BLaER1 (cell line): ENCODE measurements around the gene ZNF492.
"Not testable (repeated sequence)": the region's sequence is repeated elsewhere in the genome, so short reads cannot be mapped to it uniquely, and the experiment has no call there.

Experiments
- H3K27ac ChIP-seq: shearing (Covaris generic); formaldehyde crosslinking; 2 replicates; pipeline ENCODE4 v1.8.1; 2022
- H3K27me3 ChIP-seq: shearing (Covaris generic); formaldehyde crosslinking; 2 replicates; pipeline ENCODE4 v1.8.1; 2022
- H3K36me3 ChIP-seq: shearing (Covaris generic); formaldehyde crosslinking; 2 replicates; pipeline ENCODE4 v1.8.1; 2022
- H3K4me1 ChIP-seq: shearing (Covaris generic); formaldehyde crosslinking; 2 replicates; pipeline ENCODE4 v1.8.1; 2022
- H3K4me2 ChIP-seq: shearing (Covaris generic); formaldehyde crosslinking; 2 replicates; pipeline ENCODE4 v1.8.1; 2022
- H3K4me3 ChIP-seq: shearing (Covaris generic); formaldehyde crosslinking; 2 replicates; pipeline ENCODE4 v1.8.1; 2022
- H3K9ac ChIP-seq: shearing (Covaris generic); formaldehyde crosslinking; 2 replicates; pipeline ENCODE4 v1.8.1; 2022
- H3K9me3 ChIP-seq: shearing (Covaris generic); formaldehyde crosslinking; 2 replicates; pipeline ENCODE4 v1.8.1; 2022
- H4K20me1 ChIP-seq: shearing (Covaris generic); formaldehyde crosslinking; 2 replicates; pipeline ENCODE4 v1.8.1; 2022
- Cebpa-rat ChIP-seq: shearing (Covaris generic); IDR thresholded peaks from 2 replicates; pipeline ENCODE4 v1.8.1; 2022

ZNF492 gene

GRCh38 chr19:22628401-22628800, 5.7 kb upstream of the ZNF492 start:
- Histone ChIP-seq H3K9ac (no peak overlapping the region), H3K9me3 (peaks cover 53% of the 10 kb centered on the region), H3K4me3 (no peak overlapping the region), H3K4me2 (no peak overlapping the region), H4K20me1 (no peaks in the 10 kb centered on the region), H3K4me1 (no peaks in the 10 kb centered on the region), H3K27me3 (no peaks in the 10 kb centered on the region), H3K36me3 (no peaks in the 10 kb centered on the region), H3K27ac (no peak overlapping the region)
- TF ChIP-seq Cebpa-rat = no peak

- Histone ChIP-seq H3K36me3 (peaks cover 16% of the 10 kb centered on the region; the same call in 1 of the 2 replicates), H3K9me3 (peaks cover 64% of the 10 kb centered on the region), H3K4me1 (no peaks in the 10 kb centered on the region), H3K27me3 (no peaks in the 10 kb centered on the region), H3K27ac (peak overlapping the region; percentile 71; the same call in 1 of the 2 replicates), H3K4me2 (peak overlapping the region; percentile 65), H4K20me1 (no peaks in the 10 kb centered on the region), H3K9ac (peak overlapping the region; percentile 84), H3K4me3 (peak overlapping the region; percentile 75)
- no peak for TF ChIP-seq Cebpa-rat
These were observed 315 bp downstream of the ZNF492 start for GRCh38 chr19:22634450-22634827.

- H3K36me3 ChIP-seq, H3K9ac ChIP-seq: not testable (repeated sequence)
- peaks cover 77% of the 10 kb centered on the region for H3K9me3 ChIP-seq
These were observed 51.4 kb downstream of the ZNF492 start for GRCh38 chr19:22685493-22685892.

GRCh38 chr19:22702661-22703060, 68.5 kb downstream of the ZNF492 start:
- H4K20me1 ChIP-seq, H3K4me3 ChIP-seq, H3K36me3 ChIP-seq, H3K27ac ChIP-seq, H3K4me1 ChIP-seq, H3K4me2 ChIP-seq, H3K9ac ChIP-seq, H3K27me3 ChIP-seq: not testable (repeated sequence)
- peaks cover 60% of the 10 kb centered on the region for H3K9me3 ChIP-seq

More at GRCh38 chr19:22685493-22685892, 51.4 kb downstream of the ZNF492 start:
- not testable (repeated sequence) for H4K20me1 ChIP-seq, H3K27me3 ChIP-seq, H3K4me1 ChIP-seq, H3K27ac ChIP-seq, H3K4me3 ChIP-seq, H3K4me2 ChIP-seq

GRCh38 chr19:22703096-22703495, 69.0 kb downstream of the ZNF492 start:
- not testable (repeated sequence) for H3K4me1 ChIP-seq, H3K9ac ChIP-seq

GRCh38 chr19:22708983-22709382, 74.9 kb downstream of the ZNF492 start:
- Histone ChIP-seq H3K27me3 (no peaks in the 10 kb centered on the region), H3K4me2 (no peak overlapping the region), H3K4me1 (no peaks in the 10 kb centered on the region), H4K20me1 (no peaks in the 10 kb centered on the region), H3K27ac (no peak overlapping the region), H3K9me3 (peaks cover 36% of the 10 kb centered on the region), H3K36me3 (no peaks in the 10 kb centered on the region), H3K4me3 (no peak overlapping the region), H3K9ac (no peak overlapping the region)
- TF ChIP-seq Cebpa-rat = no peak

More at GRCh38 chr19:22703096-22703495, 69.0 kb downstream of the ZNF492 start:
- H3K9me3 ChIP-seq = peaks cover 60% of the 10 kb centered on the region
- not testable (repeated sequence) for H3K36me3 ChIP-seq, H4K20me1 ChIP-seq, H3K27me3 ChIP-seq, H3K4me3 ChIP-seq, H3K27ac ChIP-seq, H3K4me2 ChIP-seq
